ENCODE results near the gene REPS1. TPM values are rescaled to one million over a fixed set of nuclear protein-coding genes. Genes with fewer than 3 reads are reported as not detected.

Gene REPS1
- total and polyA plus RNA-seq, 9 donors = 20.4 to 65.6 (median 41.0) TPM

- no peak for TF ChIP-seq EP300 (IDR thresholded peaks at IDR 0.05)
- TF ChIP-seq POLR2A (IDR thresholded peaks at IDR 0.05) = no peak
- TF ChIP-seq, protein P1, sequence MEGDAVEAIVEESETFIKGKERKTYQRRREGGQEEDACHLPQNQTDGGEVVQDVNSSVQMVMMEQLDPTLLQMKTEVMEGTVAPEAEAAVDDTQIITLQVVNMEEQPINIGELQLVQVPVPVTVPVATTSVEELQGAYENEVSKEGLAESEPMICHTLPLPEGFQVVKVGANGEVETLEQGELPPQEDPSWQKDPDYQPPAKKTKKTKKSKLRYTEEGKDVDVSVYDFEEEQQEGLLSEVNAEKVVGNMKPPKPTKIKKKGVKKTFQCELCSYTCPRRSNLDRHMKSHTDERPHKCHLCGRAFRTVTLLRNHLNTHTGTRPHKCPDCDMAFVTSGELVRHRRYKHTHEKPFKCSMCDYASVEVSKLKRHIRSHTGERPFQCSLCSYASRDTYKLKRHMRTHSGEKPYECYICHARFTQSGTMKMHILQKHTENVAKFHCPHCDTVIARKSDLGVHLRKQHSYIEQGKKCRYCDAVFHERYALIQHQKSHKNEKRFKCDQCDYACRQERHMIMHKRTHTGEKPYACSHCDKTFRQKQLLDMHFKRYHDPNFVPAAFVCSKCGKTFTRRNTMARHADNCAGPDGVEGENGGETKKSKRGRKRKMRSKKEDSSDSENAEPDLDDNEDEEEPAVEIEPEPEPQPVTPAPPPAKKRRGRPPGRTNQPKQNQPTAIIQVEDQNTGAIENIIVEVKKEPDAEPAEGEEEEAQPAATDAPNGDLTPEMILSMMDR (IDR thresholded peaks at IDR 0.05) = no peak
- no peak overlapping the region for H3K4me3 ChIP-seq
- no peak for DNase-seq
- no peaks in the 10 kb centered on the region for H3K27me3 ChIP-seq
- H3K4me1 ChIP-seq (ENCODE audit: insufficient read depth) = no peaks in the 10 kb centered on the region
- no peak overlapping the region for H3K27ac ChIP-seq
- no peaks in the 10 kb centered on the region for H3K36me3 ChIP-seq
- H3K9me3 ChIP-seq = no peaks in the 10 kb centered on the region
- 19 to 36% (median 21%) methylated on average over 6 of the region's 6 CpGs for WGBS, 3 donors
- intact Hi-C loops (cut with DNase I) = no loop called here
These were observed 123.6 kb downstream of the REPS1 start for GRCh38 chr6:138864343-138864890.

GRCh38 chr6:138863321-138863720 is 124.7 kb downstream of the REPS1 start:
- TF ChIP-seq, protein P1 (IDR thresholded peaks at IDR 0.05) = no peak
- TF ChIP-seq EP300 (IDR thresholded peaks at IDR 0.05) (no peak), POLR2A (IDR thresholded peaks at IDR 0.05) (no peak)
- H3K4me3 ChIP-seq = no peak overlapping the region
- H3K27me3 ChIP-seq = no peaks in the 10 kb centered on the region
- intact Hi-C loops (cut with DNase I) = no loop called here
- no peaks in the 10 kb centered on the region for H3K36me3 ChIP-seq
- H3K27ac ChIP-seq = no peak overlapping the region
- WGBS, 3 donors = 78 to 83% (median 82%) methylated on average over 9 of the region's 9 CpGs
- H3K4me1 ChIP-seq (ENCODE audit: insufficient read depth) = no peaks in the 10 kb centered on the region
- no peak for DNase-seq
- no peaks in the 10 kb centered on the region for H3K9me3 ChIP-seq

DNA sequence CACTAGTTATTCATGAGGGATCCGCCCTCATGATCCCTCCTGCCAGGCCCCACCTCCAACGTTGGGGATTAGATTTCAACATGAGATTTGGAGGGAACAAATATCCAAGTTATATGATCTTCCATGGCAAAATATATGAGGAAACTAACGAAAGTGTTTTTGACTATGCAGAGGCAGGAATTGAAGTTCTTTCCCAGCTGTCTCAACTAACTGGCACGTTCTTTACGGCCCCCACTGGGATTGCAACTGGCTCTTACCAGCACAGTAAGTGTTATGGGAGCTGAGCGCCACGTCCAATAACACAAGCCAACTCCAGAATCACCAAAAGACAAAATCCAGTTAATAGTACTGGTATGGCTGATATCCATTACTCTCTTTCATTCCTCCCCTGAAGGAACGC is 125.6 kb downstream of the REPS1 start:
- DNase-seq = no peak
- 70 to 84% (median 75%) methylated on average over 8 of the region's 8 CpGs for WGBS, 3 donors
- TF ChIP-seq, protein P1 (IDR thresholded peaks at IDR 0.05) = no peak
- no peak for TF ChIP-seq POLR2A (IDR thresholded peaks at IDR 0.05)
- no peaks in the 10 kb centered on the region for H3K36me3 ChIP-seq
- H3K27ac ChIP-seq = no peak overlapping the region
- H3K27me3 ChIP-seq = no peaks in the 10 kb centered on the region
- H3K9me3 ChIP-seq = no peaks in the 10 kb centered on the region
- no peaks in the 10 kb centered on the region for H3K4me1 ChIP-seq (ENCODE audit: insufficient read depth)
- intact Hi-C loops (cut with DNase I) = no loop called here
- no peak overlapping the region for H3K4me3 ChIP-seq

GRCh38 chr6:138857775-138858174 is 130.3 kb downstream of the REPS1 start:
- intact Hi-C loops (cut with DNase I) = no loop called here
- H3K4me3 ChIP-seq = no peak overlapping the region
- H3K27me3 ChIP-seq = no peaks in the 10 kb centered on the region
- H3K4me1 ChIP-seq (ENCODE audit: insufficient read depth) = no peaks in the 10 kb centered on the region
- H3K9me3 ChIP-seq = no peaks in the 10 kb centered on the region
- DNase-seq = no peak
- TF ChIP-seq, protein P1 (IDR thresholded peaks at IDR 0.05) = no peak
- TF ChIP-seq EP300 (IDR thresholded peaks at IDR 0.05) (no peak), POLR2A (IDR thresholded peaks at IDR 0.05) (no peak)
- 70 to 76% (median 73%) methylated on average over 10 of the region's 10 CpGs for WGBS, 3 donors
- no peaks in the 10 kb centered on the region for H3K36me3 ChIP-seq
- H3K27ac ChIP-seq = no peak overlapping the region

All from ovary (tissue), 9 donors.